Subcutaneous abdominal adipose tissue (tissue), 5 donors: ENCODE results near the gene PDIA5.

ENCODE experiments used
- H3K27ac ChIP-seq: one replicate; pipeline ENCODE4 v1.7.0; 2013; ENCODE audit warnings: low read depth, mild to moderate bottlenecking, inconsistent platforms, low read length, moderate library complexity
- H3K27me3 ChIP-seq, 5 donors: one replicate each; pipeline ENCODE4 v1.7.0; 2013; ENCODE audit warnings: low read length in 5 of 5, inconsistent platforms in 1 of 5; ENCODE audit not compliant: control insufficient read depth in 5 of 5, insufficient read depth in 4 of 5
- H3K36me3 ChIP-seq, 5 donors: one replicate each; pipeline ENCODE4 v1.7.0; 2013; ENCODE audit warnings: low read length in 5 of 5; ENCODE audit not compliant: control insufficient read depth in 5 of 5, insufficient read depth in 5 of 5
- H3K4me1 ChIP-seq, 5 donors: one replicate each; pipeline ENCODE4 v1.7.0; 2013; ENCODE audit warnings: low read length in 5 of 5, mild to moderate bottlenecking in 3 of 5, moderate library complexity in 1 of 5; ENCODE audit not compliant: control insufficient read depth in 5 of 5, insufficient read depth in 5 of 5
- H3K4me3 ChIP-seq, 5 donors: one replicate each; pipeline ENCODE4 v1.7.0; 2013; ENCODE audit warnings: low read length in 5 of 5, low read depth in 1 of 5
- H3K9ac ChIP-seq, 5 donors: one replicate each; pipeline ENCODE4 v1.7.0; 2013; ENCODE audit warnings: low read length in 5 of 5, mild to moderate bottlenecking in 4 of 5, moderate library complexity in 3 of 5
- H3K9me3 ChIP-seq, 5 donors: one replicate each; pipeline ENCODE4 v1.7.0; 2013; ENCODE audit warnings: low read length in 5 of 5; ENCODE audit not compliant: control insufficient read depth in 5 of 5
- donor health status: healthy.
- donor health status: healthy.
- donor health status: healthy.
- donor health status: healthy.
- donor health status: healthy.

Gene PDIA5

DNA sequence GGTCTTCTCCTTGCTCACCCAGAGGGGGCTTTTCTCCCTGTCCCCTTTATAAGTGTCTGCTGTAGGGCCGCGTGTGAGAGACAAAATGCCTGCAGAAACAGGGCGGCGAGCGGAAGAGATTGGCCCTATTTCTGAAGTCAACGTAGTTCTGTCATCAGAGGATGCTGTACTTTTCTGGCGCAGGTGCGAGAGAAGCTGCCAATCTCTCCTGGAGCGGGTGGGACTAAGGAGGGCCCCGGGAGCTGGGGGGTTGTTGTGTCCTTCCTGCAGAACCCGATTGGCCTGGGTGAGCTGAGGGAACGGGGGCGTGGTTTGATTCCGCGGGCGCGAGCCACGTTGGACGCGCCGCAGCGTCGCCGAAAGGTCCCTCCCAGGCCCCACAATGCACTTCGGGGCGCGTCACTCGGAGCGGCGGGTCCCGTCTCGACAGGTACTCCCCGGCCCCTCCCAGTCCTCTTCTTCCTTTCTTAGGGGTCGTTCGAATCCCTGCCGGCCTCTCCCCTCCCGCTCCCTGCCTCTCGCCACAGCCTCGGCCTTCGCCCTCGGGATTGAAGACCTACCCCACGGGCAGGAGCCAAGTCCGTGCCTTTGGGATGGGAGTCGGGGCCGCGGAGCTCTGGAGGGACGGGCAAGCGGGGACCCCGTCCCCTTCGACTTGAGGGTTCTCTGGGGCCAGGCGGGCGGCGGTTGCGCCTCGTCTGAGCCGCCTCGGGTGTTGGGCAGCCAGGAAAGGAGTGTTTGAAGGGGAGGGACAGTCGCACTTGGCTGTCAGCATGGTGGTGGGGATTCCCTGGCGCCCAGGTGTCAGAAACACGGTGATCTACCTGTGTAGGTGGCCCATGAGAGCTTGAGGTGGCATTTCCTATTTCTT, 135.0 kb downstream of the PDIA5 start, which contains the start of gene SEC22A:
Gene SEC22A, plus strand, starts transcription at position 387 of the 871 bp plus-strand sequence. CDS start 7,275 bp downstream, outside the sequence.
- H3K4me1 ChIP-seq, result peaks cover 0 to 19% (median 15%) of the 10 kb centered on the region in 5 donors
- no peaks in the 10 kb centered on the region for H3K27me3 ChIP-seq
- peak within 1 kb of the TSS; percentile 81 for H3K27ac ChIP-seq
- H3K4me3 ChIP-seq, result peak within 1 kb of the TSS; percentile 94 to 97 (median 97)
- H3K36me3 ChIP-seq, result no peaks in the 10 kb centered on the region
- H3K9me3 ChIP-seq, result no peaks in the 10 kb centered on the region
- H3K9ac ChIP-seq, result peak within 1 kb of the TSS; percentile 16 to 99 (median 95)

DNA sequence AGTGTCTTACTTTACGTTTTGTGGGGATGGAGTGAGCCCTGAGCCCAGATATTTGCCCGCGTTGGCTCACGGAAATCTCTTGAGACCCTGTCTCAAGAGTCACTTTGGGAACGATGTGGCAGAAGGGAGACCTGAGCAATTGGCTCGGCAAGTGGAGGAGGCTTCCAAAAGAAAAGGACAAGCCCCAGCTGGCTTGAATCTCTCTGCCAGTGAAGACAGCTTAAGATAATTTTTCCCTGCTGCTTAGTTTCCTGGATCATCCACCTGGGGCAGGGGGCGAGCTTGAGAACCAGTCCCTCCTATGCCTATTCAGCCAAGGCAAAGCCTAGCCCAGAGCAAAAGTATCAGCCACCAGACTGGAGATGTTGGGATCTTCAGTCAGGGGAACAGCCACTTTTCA, 135.6 kb downstream of the PDIA5 start:
- no peaks in the 10 kb centered on the region for H3K27me3 ChIP-seq
- peaks cover 0 to 19% (median 15%) of the 10 kb centered on the region in 5 donors for H3K4me1 ChIP-seq
- no peaks in the 10 kb centered on the region for H3K36me3 ChIP-seq
- peak overlapping the region; percentile 81 for H3K27ac ChIP-seq
- H3K4me3 ChIP-seq, result peak overlapping the region; percentile 94 to 97 (median 97)
- H3K9me3 ChIP-seq, result no peaks in the 10 kb centered on the region
- peak overlapping the region; percentile 16 to 99 (median 95) for H3K9ac ChIP-seq
